ENCODE measurements around the gene CNTN5.

Gene CNTN5

GRCh38 chr11:100319691-100320090, 1298.9 kb downstream of the CNTN5 start:
- DNase-seq (ENCODE audit: low read depth in 2 of 2) = no peak

GRCh38 chr11:100328626-100329340, 1308.0 kb downstream of the CNTN5 start:
- no peak for DNase-seq (ENCODE audit: low read depth in 2 of 2)

GRCh38 chr11:100329352-100329751, 1308.6 kb downstream of the CNTN5 start:
- no peak for DNase-seq (ENCODE audit: low read depth in 2 of 2)

- DNase-seq (ENCODE audit: low read depth in 2 of 2) = no peak
Observed at GRCh38 chr11:100336873-100337272, 1316.1 kb downstream of the CNTN5 start.

GRCh38 chr11:100338144-100338840, 1317.5 kb downstream of the CNTN5 start:
- DNase-seq (ENCODE audit: low read depth in 2 of 2) = no peak

- DNase-seq (ENCODE audit: low read depth in 2 of 2) = no peak
Observed at GRCh38 chr11:100340466-100341319, 1319.9 kb downstream of the CNTN5 start.

- no peak for DNase-seq (ENCODE audit: low read depth in 2 of 2)
Observed at GRCh38 chr11:100353083-100353482, 1332.3 kb downstream of the CNTN5 start.

GRCh38 chr11:100354736-100355135, 1334.0 kb downstream of the CNTN5 start:
- no peak for DNase-seq (ENCODE audit: low read depth in 2 of 2)

GRCh38 chr11:100356035-100356434, 1335.3 kb downstream of the CNTN5 start:
- DNase-seq (ENCODE audit: low read depth in 2 of 2) = no peak

GRCh38 chr11:100359281-100359680, 1338.5 kb downstream of the CNTN5 start:
- no peak for DNase-seq (ENCODE audit: low read depth in 2 of 2)

GRCh38 chr11:100367892-100368291, 1347.1 kb downstream of the CNTN5 start:
- no peak for DNase-seq (ENCODE audit: low read depth in 2 of 2)

GRCh38 chr11:100383357-100383865, 1362.7 kb downstream of the CNTN5 start:
- DNase-seq (ENCODE audit: low read depth in 2 of 2) = no peak

GRCh38 chr11:100396266-100396665, 1375.5 kb downstream of the CNTN5 start:
- DNase-seq (ENCODE audit: low read depth in 2 of 2) = no peak

GRCh38 chr11:100397401-100397800, 1376.7 kb downstream of the CNTN5 start:
- no peak for DNase-seq (ENCODE audit: low read depth in 2 of 2)

GRCh38 chr11:100403816-100404215, 1383.1 kb downstream of the CNTN5 start:
- DNase-seq (ENCODE audit: low read depth in 2 of 2) = no peak

GRCh38 chr11:100404907-100405306, 1384.2 kb downstream of the CNTN5 start:
- no peak for DNase-seq (ENCODE audit: low read depth in 2 of 2)

Measured in stimulated activated CD8-positive, alpha-beta memory T cell treated with anti-CD3 and anti-CD28 coated beads, Interleukin-15, amount 100 ng/mL, for 4 hours (primary cell).